ENCODE data around the gene NUDT8. TPM values are rescaled to one million over a fixed set of nuclear protein-coding genes. Genes with fewer than 3 reads are reported as not detected.

NUDT8 gene
- total and polyA plus RNA-seq, 2 experiments from 2014 or later = 5.0 to 15.1 TPM

- H3K27ac Mint-ChIP-seq = peak overlapping the region; percentile 86
- no peaks in the 10 kb centered on the region for H3K9me2 ChIP-seq (ENCODE audit: insufficient read depth)
- H3K27me3 ChIP-seq (ENCODE audit: insufficient read depth) = no peaks in the 10 kb centered on the region
- no peaks in the 10 kb centered on the region for H4K20me1 ChIP-seq (replicated peaks; ENCODE audit: insufficient read depth)
- peak overlapping the region; percentile 78 for H3K4me3 Mint-ChIP-seq
- peaks cover 5% of the 10 kb centered on the region; the same call in 1 of the 2 replicates for H3F3A ChIP-seq (replicated peaks; ENCODE audit: low read depth)
- H3K79me2 ChIP-seq (replicated peaks; ENCODE audit: insufficient read depth) = no peaks in the 10 kb centered on the region
- H3K4me2 ChIP-seq = peak overlapping the region; percentile 87
- peaks cover 30% of the 10 kb centered on the region for H3K27me3 Mint-ChIP-seq (ENCODE audit: insufficient read depth, low read depth, poor library complexity)
- H2AFZ ChIP-seq = peak overlapping the region; percentile 83
- H3K36me3 ChIP-seq (ENCODE audit: insufficient read depth) = no peaks in the 10 kb centered on the region
- ATAC-seq = peak; percentile 73
- peak; percentile 100 for DNase-seq (ENCODE audit: low spot score)
- peak overlapping the region; percentile 83 for H3K4me3 ChIP-seq
- H3K4me1 Mint-ChIP-seq = peaks cover 20% of the 10 kb centered on the region; the same call in 2 of the 3 replicates
- H3K36me3 Mint-ChIP-seq (ENCODE audit: low read depth) = peaks cover 15% of the 10 kb centered on the region
- peaks cover 1% of the 10 kb centered on the region; the same call in 2 of the 3 replicates for H3K9me3 Mint-ChIP-seq
- TF ChIP-seq REST (IDR thresholded peaks at IDR 0.05; ENCODE audit: unreplicated experiment) (no peak), EZH2 (IDR thresholded peaks at IDR 0.05; ENCODE audit: low read depth, unreplicated experiment) (no peak), POLR2AphosphoS5 (IDR thresholded peaks at IDR 0.05; ENCODE audit: low read depth) (peak; percentile 86), CREB1 (CRISPR knock-in tag; IDR thresholded peaks at IDR 0.05; ENCODE audit: low read depth) (no peak), JUNB (IDR thresholded peaks at IDR 0.05; ENCODE audit: unreplicated experiment) (no peak), EZH2phosphoT487 (IDR thresholded peaks at IDR 0.05; ENCODE audit: unreplicated experiment) (no peak), CTCF (conservative IDR thresholded peaks at IDR 0.05; ENCODE audit: low read depth in 2 of 2) (peak; percentile 64 to 86), ZNF114 (CRISPR knock-in tag; IDR thresholded peaks at IDR 0.05) (no peak)
- 0 out of 2 replicates have a peak overlapping the region, but pooled peaks have one; percentile 83 for H3K27ac ChIP-seq (ENCODE audit: low read depth)
- H3K4me1 ChIP-seq (ENCODE audit: insufficient read depth) = peaks cover 10% of the 10 kb centered on the region; the same call in 1 of the 2 replicates
Measured at GRCh38 chr11:67630228-67630942, 648 bp upstream of the NUDT8 start.

Measured in GM23338 (cell line).